ENCODE results near the gene NOVA1. TPM values are rescaled to one million over a fixed set of nuclear protein-coding genes. Genes with fewer than 3 reads are reported as not detected.

NOVA1 gene
- total RNA-seq, 4 donors from 2014 or later, result 13.1 to 43.1 (median 20.4) TPM

DNA sequence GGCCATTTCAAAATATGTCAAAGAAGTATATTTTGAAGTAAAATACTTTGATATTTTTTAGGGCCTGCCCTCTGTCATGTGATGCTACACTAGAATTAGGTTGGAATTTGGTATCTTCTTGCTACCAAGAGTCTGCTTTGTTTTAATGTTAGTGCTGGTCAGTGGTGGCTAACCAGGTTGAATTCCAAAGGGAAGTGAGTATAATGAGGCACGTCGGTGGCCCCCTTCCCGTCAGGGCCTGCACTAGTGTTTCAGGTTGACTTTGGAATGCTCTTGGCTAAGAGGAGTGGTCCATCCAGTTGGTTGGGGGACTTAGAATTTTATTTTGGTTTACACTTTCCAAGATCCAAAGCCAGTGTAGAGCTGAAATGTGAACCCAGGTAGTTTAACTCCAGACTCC is 185.4 kb downstream of the NOVA1 start:
- intact Hi-C loops (cut with DNase I; ENCODE audit: low total_unique reads), result no loop called here
- no peaks in the 10 kb centered on the region for H3K4me1 ChIP-seq
- H3K4me3 ChIP-seq, result no peak overlapping the region
- H3K9me3 ChIP-seq, result no peaks in the 10 kb centered on the region
- no peaks in the 10 kb centered on the region for H3K36me3 ChIP-seq
- H3K27me3 ChIP-seq, result no peaks in the 10 kb centered on the region
- DNase-seq, result no peak
- H3K27ac ChIP-seq, result no peak overlapping the region
- no peak for TF ChIP-seq CTCF (IDR thresholded peaks at IDR 0.05)
- TF ChIP-seq POLR2A (IDR thresholded peaks at IDR 0.05), result no peak

DNA sequence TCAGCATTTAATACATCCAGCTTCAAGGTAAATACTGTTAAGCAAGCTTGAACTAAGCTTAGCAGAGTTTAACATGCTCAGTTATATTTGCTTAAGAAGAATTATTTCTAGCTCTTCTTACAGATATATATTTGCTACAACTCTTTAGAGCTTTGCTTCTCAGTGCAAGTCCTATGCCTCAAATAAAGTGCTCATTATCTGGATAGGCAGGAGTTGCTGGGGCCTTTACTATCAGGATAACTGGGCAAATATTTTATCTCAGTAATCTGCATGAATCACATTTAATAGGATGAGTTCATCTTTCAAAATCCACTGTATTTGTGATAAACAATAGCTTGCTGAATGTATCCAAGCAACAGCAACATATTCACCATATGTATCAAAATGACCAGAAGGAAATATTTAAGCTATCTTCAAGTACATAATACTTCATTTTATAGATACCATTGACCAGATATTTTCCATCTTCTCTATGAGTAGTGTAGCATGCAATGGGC is 187.6 kb downstream of the NOVA1 start:
- H3K4me3 ChIP-seq, result no peak overlapping the region
- no peak for TF ChIP-seq CTCF (IDR thresholded peaks at IDR 0.05)
- TF ChIP-seq POLR2A (IDR thresholded peaks at IDR 0.05), result no peak
- intact Hi-C loops (cut with DNase I; ENCODE audit: low total_unique reads), result no loop called here
- H3K9me3 ChIP-seq, result no peaks in the 10 kb centered on the region
- H3K27ac ChIP-seq, result no peak overlapping the region
- no peaks in the 10 kb centered on the region for H3K36me3 ChIP-seq
- no peaks in the 10 kb centered on the region for H3K4me1 ChIP-seq
- no peaks in the 10 kb centered on the region for H3K27me3 ChIP-seq
- DNase-seq, result no peak

- no peaks in the 10 kb centered on the region for H3K27me3 ChIP-seq
- H3K27ac ChIP-seq, result no peak overlapping the region
- TF ChIP-seq POLR2A (IDR thresholded peaks at IDR 0.05) (no peak), CTCF (IDR thresholded peaks at IDR 0.05) (no peak)
- intact Hi-C loops (cut with DNase I; ENCODE audit: low total_unique reads), result no loop called here
- no peaks in the 10 kb centered on the region for H3K4me1 ChIP-seq
- H3K36me3 ChIP-seq, result no peaks in the 10 kb centered on the region
- no peaks in the 10 kb centered on the region for H3K9me3 ChIP-seq
- no peak overlapping the region for H3K4me3 ChIP-seq
- DNase-seq, result no peak
Measured at GRCh38 chr14:26404927-26405326, 192.9 kb downstream of the NOVA1 start.

- TF ChIP-seq CTCF (IDR thresholded peaks at IDR 0.05) (no peak), POLR2A (IDR thresholded peaks at IDR 0.05) (no peak)
- Histone ChIP-seq H3K36me3 (no peaks in the 10 kb centered on the region), H3K4me3 (no peak overlapping the region), H3K27me3 (no peaks in the 10 kb centered on the region), H3K9me3 (no peaks in the 10 kb centered on the region), H3K27ac (no peak overlapping the region), H3K4me1 (no peaks in the 10 kb centered on the region)
- DNase-seq, result no peak
- intact Hi-C loops (cut with DNase I; ENCODE audit: low total_unique reads), result no loop called here
Measured at GRCh38 chr14:26403760-26404159, 194.1 kb downstream of the NOVA1 start.

GRCh38 chr14:26402126-26402525 is 195.7 kb downstream of the NOVA1 start:
- Histone ChIP-seq H3K4me3 (no peak overlapping the region), H3K36me3 (no peaks in the 10 kb centered on the region), H3K4me1 (no peaks in the 10 kb centered on the region), H3K27ac (no peak overlapping the region), H3K9me3 (no peaks in the 10 kb centered on the region), H3K27me3 (no peaks in the 10 kb centered on the region)
- TF ChIP-seq POLR2A (IDR thresholded peaks at IDR 0.05) (no peak), CTCF (IDR thresholded peaks at IDR 0.05) (no peak)
- no peak for DNase-seq
- intact Hi-C loops (cut with DNase I; ENCODE audit: low total_unique reads), result no loop called here
